Stomach (tissue), 4 donors: ENCODE results near the gene SPAAR.

Experiments used
- EP300 ChIP-seq: sonication (generic); formaldehyde crosslinking; IDR thresholded peaks from one replicate; pipeline ENCODE4 v1.6.1; 2017; ENCODE audit warnings: antibody characterized with exemption
- POLR2AphosphoS5 ChIP-seq, 3 donors: sonication (generic); formaldehyde crosslinking; IDR thresholded peaks; one replicate each; pipeline ENCODE4 v1.6.1; 2016; ENCODE audit warnings: antibody characterized with exemption in 3 of 3
- TF ChIP-seq, protein P1 (sequence below), 7 experiments: fragments of 450-650 bp in 4 of 7; fragments of 200-600 bp in 3 of 7; sonication (generic) in 3 of 7; IDR thresholded peaks; one replicate each; pipeline ENCODE4 v1.5.1; 2016 to 2019; ENCODE audit warnings: antibody characterized with exemption in 7 of 7, control low read depth in 2 of 7, mild to moderate bottlenecking in 1 of 7

DNA sequence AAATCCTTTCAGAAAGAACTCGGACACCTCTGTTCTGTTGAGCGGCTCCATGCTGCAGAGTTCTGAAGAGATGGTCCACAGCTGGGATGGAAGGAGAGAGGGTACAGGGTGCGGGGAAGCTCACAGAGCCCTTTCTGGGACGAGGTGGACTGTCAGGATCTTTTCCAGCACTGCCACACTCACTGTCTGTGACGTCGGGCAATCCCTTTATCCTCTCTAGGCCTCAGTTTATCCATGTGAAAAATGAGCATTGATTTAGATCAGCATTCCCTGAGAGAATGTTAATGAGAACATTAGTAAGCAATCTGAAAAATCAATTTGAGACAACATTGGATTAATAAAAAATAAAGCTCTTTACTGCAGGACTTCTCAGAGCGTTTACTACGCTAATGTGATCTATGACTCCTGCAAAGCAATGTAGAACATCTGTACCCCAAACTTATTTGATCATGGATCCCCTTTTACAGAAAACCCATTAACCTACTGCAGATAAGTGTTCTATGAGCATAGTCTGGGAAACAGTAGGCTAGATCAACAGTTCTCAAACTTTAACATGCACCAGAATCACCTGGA lies 38.9 kb upstream of the SPAAR start, which contains the start of gene OR13J1:
- TF ChIP-seq, protein P1, sequence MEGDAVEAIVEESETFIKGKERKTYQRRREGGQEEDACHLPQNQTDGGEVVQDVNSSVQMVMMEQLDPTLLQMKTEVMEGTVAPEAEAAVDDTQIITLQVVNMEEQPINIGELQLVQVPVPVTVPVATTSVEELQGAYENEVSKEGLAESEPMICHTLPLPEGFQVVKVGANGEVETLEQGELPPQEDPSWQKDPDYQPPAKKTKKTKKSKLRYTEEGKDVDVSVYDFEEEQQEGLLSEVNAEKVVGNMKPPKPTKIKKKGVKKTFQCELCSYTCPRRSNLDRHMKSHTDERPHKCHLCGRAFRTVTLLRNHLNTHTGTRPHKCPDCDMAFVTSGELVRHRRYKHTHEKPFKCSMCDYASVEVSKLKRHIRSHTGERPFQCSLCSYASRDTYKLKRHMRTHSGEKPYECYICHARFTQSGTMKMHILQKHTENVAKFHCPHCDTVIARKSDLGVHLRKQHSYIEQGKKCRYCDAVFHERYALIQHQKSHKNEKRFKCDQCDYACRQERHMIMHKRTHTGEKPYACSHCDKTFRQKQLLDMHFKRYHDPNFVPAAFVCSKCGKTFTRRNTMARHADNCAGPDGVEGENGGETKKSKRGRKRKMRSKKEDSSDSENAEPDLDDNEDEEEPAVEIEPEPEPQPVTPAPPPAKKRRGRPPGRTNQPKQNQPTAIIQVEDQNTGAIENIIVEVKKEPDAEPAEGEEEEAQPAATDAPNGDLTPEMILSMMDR (IDR thresholded peaks at IDR 0.05), result no peak
- no peak for TF ChIP-seq POLR2AphosphoS5 (IDR thresholded peaks at IDR 0.05)
- no peak for TF ChIP-seq EP300
